ENCODE results near the gene ONECUT2.
"Not testable (repeated sequence)": the region's sequence is repeated elsewhere in the genome, so short reads cannot be mapped to it uniquely, and the experiment has no call there.

ONECUT2 gene

DNA sequence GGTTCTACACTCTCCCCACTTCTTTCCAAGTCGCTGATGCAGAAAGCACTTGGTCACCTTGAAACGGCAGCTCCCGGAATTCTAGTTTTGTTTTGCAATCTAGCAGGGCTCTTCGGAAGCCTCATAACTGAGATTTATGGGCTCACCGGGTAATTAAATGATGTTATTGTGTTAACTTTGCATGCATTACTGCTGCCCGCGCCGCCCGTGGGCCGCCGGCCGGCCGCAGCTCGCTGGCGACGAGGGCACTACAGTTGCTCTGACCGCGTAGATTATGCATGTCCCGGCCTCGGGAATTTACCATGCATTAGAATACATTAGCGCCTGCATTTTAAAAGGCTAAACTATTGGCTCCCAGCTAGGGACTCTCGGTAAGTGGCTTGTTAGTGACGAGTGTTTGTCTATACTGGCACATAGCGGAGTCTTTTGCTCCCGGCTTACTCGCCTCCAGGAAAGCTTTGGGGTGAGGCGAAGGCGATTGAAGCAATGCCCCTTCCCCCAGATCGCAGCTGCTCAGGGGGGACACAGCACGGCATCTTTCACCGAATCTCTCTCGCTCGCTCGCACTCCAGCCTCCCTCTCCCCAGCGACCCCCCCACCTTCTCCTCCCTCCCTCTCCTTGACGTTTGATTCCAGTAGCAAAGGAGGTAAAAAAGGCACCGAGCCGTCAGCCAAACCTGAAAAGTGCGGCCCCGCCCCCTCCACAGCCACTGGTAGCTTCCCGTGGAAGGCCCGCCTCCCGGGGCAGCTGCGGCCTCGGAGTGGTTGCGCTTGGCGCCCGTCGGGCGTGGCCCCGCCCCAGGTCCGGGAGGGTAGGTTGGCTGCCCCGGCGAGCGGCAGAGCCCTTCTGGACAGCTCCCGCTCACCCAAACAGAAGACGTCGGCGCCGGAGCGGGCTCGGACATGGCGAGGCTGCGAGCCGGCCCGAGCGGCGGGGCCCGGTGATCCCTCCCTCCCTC lies at the start of gene ONECUT2:
ONECUT2 (plus strand) TSS at position 839 of the 959 bp plus-strand sequence. CDS start 343 bp downstream, outside the sequence.
- peak in 3 of 4 experiments; percentile 41 to 67 (median 48) for DNase-seq (ENCODE audit: low read depth in 4 of 4, low spot score in 1 of 4)

DNA sequence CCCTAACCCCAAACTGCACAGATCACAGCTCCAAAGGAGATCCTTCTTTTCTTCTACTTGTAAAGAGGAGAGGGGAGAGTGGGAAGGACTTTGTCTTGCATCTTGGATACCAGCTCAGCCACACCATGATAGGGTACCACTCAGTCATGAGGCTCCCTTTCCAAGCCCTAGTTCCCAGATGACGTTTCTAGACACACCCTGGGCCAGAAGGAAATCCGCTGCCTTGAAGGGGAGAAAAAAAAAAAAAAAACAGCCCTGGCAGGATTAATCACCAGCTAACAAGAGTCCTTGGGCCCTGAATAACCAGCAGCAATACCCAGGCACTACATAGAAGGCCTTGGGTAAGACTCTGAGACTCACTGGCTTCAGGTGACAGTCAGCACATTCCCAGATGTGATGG lies 45.9 kb upstream of the ONECUT2 start:
- DNase-seq (ENCODE audit: low read depth in 4 of 4, low spot score in 1 of 4) = no peak

DNA sequence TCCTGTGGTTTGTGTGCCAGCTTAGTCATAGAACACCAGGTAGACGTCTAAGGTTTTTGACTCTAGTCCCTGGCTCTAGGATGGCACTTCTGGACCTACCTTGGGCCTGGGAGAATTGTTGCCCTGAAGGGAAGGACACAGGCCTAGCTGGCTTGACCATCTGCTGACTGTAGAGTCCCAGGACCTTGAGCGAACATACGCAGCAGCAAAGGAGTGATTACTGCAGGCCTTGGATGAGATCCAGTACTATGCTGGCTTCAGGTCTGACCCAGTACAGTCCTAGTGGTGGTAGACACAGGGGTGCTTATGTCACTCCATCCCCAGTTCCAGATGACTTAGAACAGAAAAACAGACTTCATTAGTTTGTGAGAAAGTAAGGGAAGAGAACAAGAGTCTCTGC lies 45.1 kb upstream of the ONECUT2 start:
- no peak for DNase-seq (ENCODE audit: low read depth in 4 of 4, low spot score in 1 of 4)

DNA sequence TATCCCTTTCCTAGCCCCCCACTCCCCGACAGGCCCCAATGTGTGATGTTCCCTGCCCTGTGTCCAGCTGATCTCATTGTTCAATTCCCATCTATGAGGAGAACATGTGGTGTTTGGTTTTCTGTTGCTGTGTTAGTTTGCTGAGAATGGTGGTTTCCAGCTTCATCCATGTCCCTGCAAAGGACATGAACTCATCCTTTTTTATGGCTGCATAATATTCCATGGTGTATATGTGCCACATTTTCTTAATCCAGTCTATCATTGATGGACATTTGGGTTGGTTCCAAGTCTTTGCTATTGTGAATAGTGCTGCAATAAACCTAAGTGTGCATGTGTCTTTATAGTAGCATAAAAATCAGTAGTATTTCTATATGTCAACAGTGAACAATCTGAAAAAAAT lies 40.4 kb upstream of the ONECUT2 start:
- DNase-seq (ENCODE audit: low read depth in 4 of 4, low spot score in 1 of 4) = not testable (repeated sequence)

DNA sequence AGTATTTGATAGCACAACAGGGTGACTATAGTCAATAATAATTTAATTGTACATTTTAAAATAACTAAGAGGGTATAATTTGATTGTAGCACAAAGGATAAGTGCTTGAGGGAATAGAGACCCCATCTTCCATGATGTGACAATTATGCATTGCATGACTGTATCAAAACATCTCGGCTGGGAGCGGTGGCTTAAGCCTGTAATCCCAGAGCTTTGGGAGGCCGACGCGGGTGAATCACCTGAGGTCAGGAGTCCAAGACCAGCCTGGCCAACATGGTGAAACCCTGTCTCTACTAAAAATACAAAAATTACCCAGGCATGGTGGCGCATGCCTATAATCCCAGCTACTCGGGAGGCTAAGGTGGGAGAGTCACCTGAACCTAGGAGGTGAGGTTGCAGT lies 38.3 kb upstream of the ONECUT2 start:
- not testable (repeated sequence) for DNase-seq (ENCODE audit: low read depth in 4 of 4, low spot score in 1 of 4)

DNA sequence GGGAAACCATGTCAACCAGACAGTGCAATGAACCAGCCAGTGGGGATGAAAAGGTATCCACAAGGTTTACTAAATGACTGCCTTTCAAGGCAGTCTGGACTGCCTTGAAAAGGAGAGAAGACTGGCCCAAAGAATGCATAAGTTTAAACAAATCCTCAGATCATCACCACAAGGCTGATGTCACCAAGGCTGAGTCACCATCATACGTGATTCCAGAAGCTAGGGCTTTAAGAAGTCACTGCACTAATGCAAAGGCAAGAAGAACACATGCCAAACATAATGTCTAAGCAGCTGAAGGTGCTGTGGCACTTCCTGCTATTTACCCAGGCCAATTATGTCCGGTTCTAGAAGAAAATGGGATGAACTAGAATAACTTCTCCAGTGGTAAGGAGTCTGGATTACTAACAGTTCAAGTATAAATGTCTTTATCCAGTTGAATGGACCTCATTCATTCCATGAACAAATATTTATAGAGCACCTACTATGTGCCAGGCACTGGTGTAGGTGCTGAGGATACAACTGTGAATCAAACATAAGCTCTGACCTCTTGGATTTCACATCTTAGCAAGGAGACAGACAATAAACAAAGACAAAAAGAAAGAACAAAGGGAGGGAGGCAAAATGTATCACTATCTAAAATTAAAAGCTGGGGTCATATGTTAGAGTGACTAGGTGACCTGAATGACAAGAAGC lies 37.6 kb upstream of the ONECUT2 start:
- no peak for DNase-seq (ENCODE audit: low read depth in 4 of 4, low spot score in 1 of 4)

DNA sequence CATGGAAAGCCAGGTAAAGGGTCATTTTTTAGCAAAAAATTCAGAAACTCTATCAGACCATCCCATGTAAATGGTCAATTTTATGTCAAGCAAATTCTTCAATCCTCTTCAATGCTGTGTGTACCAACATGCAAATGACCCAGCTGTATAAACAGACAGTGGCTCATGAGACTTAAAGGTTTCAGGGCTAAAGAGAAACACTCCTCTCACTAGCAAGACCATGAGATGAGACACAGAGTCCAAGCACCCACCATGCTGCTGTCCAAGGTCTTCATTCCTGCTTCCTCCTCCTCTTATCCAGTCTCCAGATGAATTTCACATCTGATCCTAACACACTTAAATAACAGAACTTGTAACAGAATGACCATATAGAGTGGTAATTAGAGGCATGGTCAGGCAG lies 30.8 kb upstream of the ONECUT2 start:
- no peak for DNase-seq (ENCODE audit: low read depth in 4 of 4, low spot score in 1 of 4)

DNA sequence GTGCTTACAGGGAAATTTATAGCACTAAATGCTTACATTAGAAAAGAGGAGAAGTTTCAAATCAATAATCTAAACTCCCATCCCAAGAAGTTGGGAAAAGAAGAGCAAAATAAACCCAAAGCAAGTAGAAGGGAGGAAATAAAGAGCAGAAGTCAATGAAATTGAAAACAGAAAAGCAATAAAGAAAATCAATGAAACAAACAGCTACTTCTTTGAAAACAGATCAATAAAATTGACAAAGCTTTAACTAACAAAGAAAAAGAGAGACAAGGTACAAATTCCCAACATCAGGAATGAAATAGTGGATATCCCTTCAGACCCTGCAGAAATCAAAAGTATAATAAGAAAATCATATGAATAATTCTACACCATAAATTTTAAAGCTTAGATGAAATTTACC lies 25.5 kb upstream of the ONECUT2 start:
- DNase-seq (ENCODE audit: low read depth in 4 of 4, low spot score in 1 of 4) = no peak

DNA sequence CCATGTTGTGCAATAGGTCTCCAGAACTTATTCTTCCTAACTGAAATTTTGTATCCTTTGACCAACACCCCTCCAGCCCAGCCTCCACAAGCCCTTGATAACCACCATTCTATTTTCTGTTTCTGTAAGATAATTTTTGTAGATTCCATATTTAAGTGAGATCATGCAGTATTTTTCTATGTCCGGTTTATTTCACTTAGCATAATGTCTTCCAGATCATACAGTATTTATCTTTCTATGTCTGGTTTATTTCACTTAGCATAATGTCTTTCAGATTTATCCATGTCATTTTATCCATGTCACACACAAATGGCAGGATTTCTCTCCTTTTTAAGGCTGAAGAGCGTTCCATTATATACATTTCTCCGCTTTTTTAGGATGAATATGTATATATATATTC lies 24.4 kb upstream of the ONECUT2 start:
- no peak for DNase-seq (ENCODE audit: low read depth in 4 of 4, low spot score in 1 of 4)

DNA sequence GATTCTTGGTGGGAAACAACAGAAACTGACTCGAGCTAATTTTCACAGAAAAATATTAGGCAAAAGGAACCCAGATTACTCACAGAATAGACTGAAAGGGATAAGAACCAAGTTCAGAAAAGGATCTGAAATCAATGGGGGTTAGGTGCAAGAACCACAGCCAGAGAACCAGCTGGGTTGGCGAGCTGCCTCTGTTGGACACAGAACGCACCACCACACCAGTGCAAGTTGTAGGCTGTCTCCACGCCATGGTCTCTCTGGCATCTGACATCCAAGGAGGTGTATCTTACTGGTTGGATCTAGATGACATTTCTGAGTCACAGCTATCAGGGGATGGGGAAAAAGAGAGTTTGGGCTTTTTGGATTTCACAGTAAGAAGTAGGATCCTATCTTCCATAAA lies 18.6 kb upstream of the ONECUT2 start:
- DNase-seq (ENCODE audit: low read depth in 4 of 4, low spot score in 1 of 4) = no peak

DNA sequence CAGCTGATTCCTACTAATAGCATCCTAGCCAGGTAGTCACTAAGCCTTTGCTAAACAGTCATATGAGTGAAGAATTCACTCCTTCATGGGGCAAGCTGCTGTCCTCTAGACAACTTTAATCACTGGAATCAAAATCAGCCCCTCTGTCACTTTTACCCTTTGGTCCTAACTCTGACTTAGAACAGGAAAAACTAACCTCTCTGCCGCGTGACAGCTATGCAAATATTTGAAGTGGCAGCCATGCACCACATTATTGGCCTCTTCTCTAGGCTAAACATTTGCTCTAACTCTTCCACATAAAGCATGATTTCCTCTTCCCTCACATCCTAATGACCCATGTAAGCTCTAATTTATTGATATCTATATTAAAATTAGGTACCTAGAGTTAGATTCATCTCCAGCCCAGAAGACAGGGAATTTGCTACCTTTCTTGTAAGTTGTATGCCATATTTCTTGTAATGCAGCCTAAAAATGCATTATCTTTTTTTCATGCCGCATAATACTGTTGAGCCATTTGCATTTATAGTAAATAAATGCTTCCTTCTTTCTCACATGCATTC lies 12.8 kb upstream of the ONECUT2 start:
- DNase-seq (ENCODE audit: low read depth in 4 of 4, low spot score in 1 of 4) = no peak

DNA sequence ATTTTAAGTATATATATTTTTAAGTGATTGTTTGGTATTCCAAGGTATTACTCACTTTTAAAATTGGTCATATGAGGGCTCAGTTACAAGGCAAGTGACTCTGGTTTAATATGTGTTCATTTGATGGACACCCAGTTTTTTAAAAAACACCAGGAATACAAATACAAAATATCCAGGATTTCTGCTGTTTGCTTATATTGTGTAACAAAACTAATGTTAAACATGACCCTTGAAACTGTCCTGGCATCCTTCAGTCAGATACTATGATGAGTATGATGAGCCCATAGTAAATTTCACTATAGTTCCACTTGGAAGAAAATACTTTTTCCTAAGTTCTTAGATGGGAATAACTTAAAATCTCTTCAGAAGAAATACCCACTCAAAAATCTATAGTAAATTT lies 11.4 kb upstream of the ONECUT2 start:
- no peak for DNase-seq (ENCODE audit: low read depth in 4 of 4, low spot score in 1 of 4)

DNA sequence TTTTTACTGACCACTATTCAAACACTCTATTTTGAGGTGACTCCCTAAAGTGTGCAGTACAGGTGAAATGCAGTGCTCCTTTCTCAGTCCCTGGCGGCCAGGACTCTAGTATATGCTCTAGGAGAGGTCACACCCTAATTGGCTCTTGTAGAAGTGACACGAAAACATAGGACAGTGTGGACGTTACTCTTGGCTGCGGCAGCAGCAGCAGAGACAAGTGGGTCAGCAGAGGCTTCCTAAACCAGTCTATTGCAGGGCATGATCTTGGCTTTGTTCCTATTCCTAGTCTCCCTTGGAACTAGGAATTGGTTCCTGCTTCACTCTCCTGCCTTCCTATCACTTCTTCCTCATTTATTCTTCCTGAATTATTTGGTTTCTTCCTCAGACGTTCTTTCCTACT lies 10.1 kb upstream of the ONECUT2 start:
- DNase-seq (ENCODE audit: low read depth in 4 of 4, low spot score in 1 of 4) = no peak

DNA sequence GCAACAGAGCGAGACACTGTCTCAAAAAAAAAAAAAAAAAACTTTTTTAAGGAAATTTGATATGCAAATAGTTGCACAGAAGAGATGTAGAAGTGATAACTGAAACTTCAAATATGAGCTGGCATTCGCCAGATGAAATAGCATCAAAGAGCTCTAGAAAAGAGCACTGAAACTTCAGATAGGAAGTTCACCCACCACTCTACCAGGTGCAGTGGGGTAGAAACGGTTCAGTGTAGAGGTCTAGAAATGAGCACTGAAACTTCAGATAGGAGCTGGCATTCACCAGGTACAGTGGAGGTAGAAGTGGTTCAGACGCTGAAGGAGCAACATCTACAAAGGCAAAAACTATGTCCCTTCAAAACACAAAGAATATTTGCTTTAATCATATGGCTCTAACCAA lies 9.0 kb upstream of the ONECUT2 start:
- no peak for DNase-seq (ENCODE audit: low read depth in 4 of 4, low spot score in 1 of 4)

DNA sequence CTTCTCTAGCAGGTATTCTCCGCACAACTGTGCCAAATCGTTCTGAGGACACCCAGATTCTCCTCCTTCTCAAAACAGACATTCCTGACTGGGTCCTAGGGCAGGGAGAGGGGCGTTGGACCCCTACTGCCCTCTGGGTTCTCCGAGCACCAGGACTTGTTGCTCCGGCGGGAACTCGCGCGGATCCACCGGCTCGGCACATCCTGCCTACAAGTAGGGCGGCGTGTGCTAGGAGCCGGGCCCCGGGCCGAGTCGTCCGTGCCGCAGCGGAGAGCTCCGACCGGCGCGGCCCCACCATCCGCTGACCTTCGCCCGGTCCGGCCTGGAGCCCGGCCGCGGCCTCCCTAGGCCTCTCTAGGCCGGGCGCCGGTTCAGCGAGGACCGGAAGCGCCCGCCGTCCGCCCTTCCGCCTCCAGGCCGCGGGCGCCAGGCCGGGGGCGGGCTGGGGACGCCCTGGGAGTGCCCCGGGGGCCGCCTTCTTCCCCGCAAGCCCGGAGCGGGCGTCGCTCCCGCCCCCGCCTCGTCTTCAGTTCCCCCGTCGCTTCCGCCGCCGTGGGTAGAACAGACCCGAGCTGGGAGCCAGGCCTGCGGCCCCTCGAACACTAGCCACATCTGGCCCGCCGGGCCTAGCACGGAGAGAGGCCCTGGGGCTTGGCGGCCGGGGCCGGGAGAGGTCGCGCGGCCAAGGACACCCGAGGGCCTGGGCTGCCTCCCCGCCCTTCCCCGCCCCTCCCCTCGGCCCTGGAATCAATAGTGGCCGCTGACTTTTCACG lies 7.6 kb upstream of the ONECUT2 start:
- no peak for DNase-seq (ENCODE audit: low read depth in 4 of 4, low spot score in 1 of 4)

DNA sequence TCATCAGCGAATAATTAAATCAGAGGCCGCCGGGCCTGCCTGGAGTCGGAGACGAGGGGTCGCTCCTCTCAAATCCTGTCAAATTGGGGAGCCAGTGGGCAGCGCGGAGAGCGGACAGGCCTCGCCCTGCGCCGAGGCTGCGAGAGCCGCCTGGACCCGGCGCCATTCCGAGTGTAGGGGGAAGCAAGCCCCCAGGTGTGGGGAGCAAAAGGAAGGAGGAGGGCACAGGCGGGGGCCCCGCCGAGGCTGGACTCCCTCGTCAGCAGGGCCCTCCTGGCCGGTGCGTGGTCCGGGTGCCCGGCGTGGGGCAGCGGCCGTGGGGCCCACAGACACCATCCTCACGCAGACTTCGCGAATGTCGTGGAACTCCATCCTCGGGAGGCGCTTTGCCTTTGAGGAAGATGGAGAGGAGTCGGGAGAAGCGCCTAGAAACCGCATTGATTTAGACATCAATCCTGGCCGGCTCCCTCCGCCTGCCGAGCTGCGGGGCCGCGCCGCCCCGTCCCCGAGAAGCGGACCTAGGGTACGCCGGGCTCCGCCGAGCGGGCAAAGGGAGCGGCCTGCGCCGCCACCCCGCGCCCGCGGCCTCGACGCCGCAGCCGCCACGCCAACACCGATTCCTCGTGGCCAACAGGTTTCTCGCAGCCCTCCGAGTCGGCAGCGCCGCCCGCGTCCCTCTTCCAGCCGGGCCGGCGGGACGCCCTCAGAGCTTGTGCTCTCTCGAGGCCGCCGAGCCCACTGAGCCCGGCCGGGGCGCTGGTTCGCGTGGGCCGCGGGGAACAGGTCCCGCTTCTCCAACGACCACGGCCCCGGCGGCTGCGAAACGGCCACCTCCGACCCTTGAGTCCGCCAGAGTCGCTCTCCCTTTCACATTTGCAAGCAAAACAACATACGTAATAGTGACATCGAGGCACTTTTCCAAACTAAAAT lies 6.7 kb upstream of the ONECUT2 start:
- DNase-seq (ENCODE audit: low read depth in 4 of 4, low spot score in 1 of 4) = no peak

DNA sequence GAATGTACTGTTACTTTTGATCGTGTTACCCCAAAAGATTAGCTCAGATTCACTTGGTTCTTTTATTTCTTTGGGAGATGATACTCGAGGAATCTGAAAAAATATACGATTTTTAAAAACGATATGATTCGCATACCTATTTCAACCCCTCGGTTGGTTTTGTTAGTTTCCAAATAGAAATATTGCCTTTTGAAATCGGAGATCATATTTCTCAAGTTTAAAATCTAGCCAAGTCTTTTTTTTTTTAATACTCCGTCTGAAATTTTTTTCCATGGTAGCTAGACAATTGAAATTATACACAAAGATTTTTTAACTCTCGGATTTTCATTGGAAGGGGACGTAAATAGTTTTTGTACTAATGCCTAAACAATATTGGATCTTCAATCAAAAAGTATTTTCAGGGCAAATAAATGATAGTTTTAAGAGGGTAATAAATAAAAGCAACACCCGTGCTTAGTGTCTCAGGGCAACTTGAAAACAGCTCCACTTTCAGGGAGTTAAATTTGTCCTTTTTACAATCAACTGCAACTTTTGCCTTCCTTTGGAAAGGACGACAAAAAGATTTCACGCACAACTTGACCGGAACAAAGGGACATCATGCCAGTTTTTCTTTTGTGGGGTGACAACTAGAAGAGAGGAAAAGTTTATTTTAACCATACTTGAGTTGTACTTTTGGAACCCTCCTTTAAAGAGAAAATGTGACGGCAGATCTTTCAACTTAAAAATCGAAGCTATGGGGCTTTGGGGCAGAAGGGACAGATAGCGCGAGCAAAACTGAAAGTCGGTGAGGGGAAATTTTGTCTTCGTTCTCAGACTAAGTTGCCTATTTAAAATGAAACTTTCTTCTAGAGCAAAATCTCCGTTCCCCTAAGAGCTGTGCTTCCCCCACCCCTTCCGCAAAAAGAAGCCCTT lies 5.8 kb upstream of the ONECUT2 start:
- no peak for DNase-seq (ENCODE audit: low read depth in 4 of 4, low spot score in 1 of 4)

DNA sequence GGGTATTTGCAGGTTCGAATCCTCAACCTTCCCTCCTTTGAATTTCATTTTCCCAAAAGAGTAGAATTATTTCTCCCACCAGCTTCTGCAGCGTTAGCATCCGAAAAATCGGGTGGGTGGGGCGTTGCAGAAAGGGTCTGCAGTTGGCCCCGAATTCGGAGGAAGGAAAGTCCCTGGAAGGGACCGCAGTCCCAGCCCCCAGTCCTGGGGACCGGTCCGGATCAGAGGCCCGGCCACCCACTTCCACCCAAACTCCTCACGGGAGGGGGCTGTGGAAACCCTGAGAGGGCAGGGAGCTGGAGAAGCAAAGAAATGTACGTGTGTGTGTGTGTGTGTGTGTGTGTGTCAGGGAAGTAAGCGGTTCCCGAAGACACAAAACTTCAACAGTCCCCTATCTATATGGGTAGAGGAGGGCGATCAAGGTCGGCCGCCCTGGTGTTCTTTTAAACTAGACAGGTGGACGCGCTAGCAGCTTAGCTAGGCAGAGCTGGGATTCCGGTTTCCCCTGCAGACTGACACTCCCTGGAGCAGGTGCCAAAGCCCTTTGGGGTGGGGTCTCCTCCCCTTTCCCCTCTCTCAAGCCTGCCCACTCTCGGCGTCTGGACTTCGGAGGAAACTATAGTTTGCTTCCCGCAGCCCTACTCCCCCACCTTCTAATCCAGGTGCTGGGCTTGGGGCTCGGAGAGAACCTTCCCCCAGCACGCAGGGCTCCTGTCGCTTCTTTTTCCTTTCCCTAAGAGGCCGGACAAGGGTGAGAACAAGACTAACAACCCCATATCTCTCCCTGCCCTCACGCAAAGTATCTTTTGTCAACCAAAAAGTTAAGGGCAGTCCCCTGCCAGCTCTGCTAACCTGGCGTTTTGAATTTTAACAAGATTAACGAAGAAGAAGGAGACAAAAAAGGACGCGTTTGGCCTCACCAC lies 4.8 kb upstream of the ONECUT2 start:
- no peak for DNase-seq (ENCODE audit: low read depth in 4 of 4, low spot score in 1 of 4)
